ENCODE results near the gene SLC46A1.

SLC46A1 gene

GRCh38 chr17:28390984-28391383 is 15.0 kb downstream of the SLC46A1 start:
- no peak overlapping the region for H3K4me3 ChIP-seq (ENCODE audit: low read length)

GRCh38 chr17:28390563-28390962 is 15.4 kb downstream of the SLC46A1 start:
- TF ChIP-seq, protein P1, sequence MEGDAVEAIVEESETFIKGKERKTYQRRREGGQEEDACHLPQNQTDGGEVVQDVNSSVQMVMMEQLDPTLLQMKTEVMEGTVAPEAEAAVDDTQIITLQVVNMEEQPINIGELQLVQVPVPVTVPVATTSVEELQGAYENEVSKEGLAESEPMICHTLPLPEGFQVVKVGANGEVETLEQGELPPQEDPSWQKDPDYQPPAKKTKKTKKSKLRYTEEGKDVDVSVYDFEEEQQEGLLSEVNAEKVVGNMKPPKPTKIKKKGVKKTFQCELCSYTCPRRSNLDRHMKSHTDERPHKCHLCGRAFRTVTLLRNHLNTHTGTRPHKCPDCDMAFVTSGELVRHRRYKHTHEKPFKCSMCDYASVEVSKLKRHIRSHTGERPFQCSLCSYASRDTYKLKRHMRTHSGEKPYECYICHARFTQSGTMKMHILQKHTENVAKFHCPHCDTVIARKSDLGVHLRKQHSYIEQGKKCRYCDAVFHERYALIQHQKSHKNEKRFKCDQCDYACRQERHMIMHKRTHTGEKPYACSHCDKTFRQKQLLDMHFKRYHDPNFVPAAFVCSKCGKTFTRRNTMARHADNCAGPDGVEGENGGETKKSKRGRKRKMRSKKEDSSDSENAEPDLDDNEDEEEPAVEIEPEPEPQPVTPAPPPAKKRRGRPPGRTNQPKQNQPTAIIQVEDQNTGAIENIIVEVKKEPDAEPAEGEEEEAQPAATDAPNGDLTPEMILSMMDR (IDR thresholded peaks at IDR 0.05; ENCODE audit: insufficient read depth, low read depth, low read length, missing control alignments) = no peak

More at GRCh38 chr17:28390984-28391383, 15.0 kb downstream of the SLC46A1 start:
- DNase-seq (ENCODE audit: low read depth) = no peak
- TF ChIP-seq, protein P1 (IDR thresholded peaks at IDR 0.05; ENCODE audit: insufficient read depth, low read depth, low read length, missing control alignments) = no peak

DNA sequence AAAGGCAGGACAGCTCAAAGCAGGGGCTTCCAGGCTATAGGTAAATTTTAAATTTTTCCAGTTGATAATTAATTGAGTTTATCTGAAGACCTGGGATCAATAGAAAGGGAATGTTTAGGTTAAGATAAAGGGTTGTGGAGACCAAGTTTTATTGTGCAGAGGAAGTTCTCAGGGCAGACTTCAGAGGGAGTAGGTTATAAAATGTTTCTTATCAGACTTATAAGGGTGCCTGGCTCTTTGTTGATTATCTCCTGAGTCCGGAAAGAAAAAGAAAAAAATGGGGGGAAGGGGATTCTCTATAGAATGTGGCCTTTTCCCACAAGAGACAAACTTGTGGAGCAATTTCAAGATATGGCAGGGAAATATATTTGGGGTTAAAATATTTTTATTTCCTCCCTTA is 15.9 kb downstream of the SLC46A1 start:
- no peak for DNase-seq (ENCODE audit: low read depth)
- no peak overlapping the region for H3K4me3 ChIP-seq (ENCODE audit: low read length)
- TF ChIP-seq, protein P1 (IDR thresholded peaks at IDR 0.05; ENCODE audit: insufficient read depth, low read depth, low read length, missing control alignments) = no peak

More at GRCh38 chr17:28390563-28390962, 15.4 kb downstream of the SLC46A1 start:
- H3K4me3 ChIP-seq (ENCODE audit: low read length) = no peak overlapping the region
- DNase-seq (ENCODE audit: low read depth) = no peak

- TF ChIP-seq, protein P1 (IDR thresholded peaks at IDR 0.05; ENCODE audit: insufficient read depth, low read depth, low read length, missing control alignments) = no peak
- no peak for DNase-seq (ENCODE audit: low read depth)
- H3K4me3 ChIP-seq (ENCODE audit: low read length) = no peak overlapping the region
Measured at GRCh38 chr17:28388106-28388505, 17.9 kb downstream of the SLC46A1 start.

DNA sequence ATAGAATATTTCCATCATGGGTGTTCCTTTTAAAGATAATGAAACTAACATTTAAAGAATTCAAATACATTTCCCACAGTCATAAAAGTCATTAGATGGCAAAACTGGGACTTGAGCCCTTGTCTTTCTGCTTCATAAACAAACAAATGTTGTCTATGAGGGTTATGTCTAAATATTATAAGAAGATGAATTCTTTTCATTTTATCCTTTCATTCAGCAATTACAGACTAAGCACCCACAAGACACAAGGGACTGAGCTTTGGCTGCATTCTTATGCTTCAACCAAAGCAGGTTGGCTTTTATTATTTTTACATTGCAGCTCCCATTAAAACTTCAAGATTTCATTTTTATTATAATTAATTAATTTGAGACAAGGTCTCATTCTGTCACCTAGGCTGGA is 19.6 kb downstream of the SLC46A1 start:
- DNase-seq (ENCODE audit: low read depth) = no peak
- TF ChIP-seq, protein P1 (IDR thresholded peaks at IDR 0.05; ENCODE audit: insufficient read depth, low read depth, low read length, missing control alignments) = no peak
- H3K4me3 ChIP-seq (ENCODE audit: low read length) = no peak overlapping the region

DNA sequence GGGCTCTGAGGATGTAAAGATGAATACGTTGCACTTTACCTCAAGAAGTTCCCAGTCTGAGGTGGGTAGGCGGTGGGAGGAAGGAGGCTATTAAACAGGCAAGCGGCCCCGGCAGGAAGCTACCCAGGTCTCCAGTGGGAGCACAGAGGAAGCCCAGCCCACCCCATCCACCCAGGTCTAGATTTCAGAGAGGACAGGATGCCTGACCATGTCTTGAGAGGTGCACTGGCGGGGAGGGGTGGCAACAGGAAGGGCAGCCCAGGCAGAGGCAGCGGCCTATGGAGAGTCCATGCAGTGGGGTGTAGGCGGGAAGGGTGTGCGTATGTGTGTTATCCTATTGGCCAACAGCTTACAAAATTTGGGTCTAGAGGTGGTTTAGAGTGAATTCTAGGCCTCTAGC is 20.6 kb downstream of the SLC46A1 start:
- TF ChIP-seq, protein P1 (IDR thresholded peaks at IDR 0.05; ENCODE audit: insufficient read depth, low read depth, low read length, missing control alignments) = no peak
- DNase-seq (ENCODE audit: low read depth) = no peak
- H3K4me3 ChIP-seq (ENCODE audit: low read length) = no peak overlapping the region

GRCh38 chr17:28385037-28385400 is 21.0 kb downstream of the SLC46A1 start:
- TF ChIP-seq, protein P1 (IDR thresholded peaks at IDR 0.05; ENCODE audit: insufficient read depth, low read depth, low read length, missing control alignments) = no peak
- no peak for DNase-seq (ENCODE audit: low read depth)
- peak overlapping the region; percentile 39 for H3K4me3 ChIP-seq (ENCODE audit: low read length)
